A673 (cell line): Measurements from ENCODE around the gene SAMD13. TPM values are rescaled to one million over a fixed set of nuclear protein-coding genes. Genes with fewer than 3 reads are reported as not detected.

Experiments used
- BruUV-seq: library from RNA; stranded (reverse); fragments of 400-500 nt; replicated peaks from 2 replicates; lab custom pipeline; 2021; lab: Mats Ljungman, UMichigan
- CTCF ChIA-PET: fragments of 300-600 bp; sonication (Branson Sonifier 250); formaldehyde crosslinking; loops from one replicate; lab custom pipeline; 2022; ENCODE audit warnings: antibody characterized with exemption; lab: Charles Lee
- POLR2A ChIA-PET: fragments of 300-600 bp; sonication (Branson Sonifier 250); formaldehyde crosslinking; loops from one replicate; lab custom pipeline; 2022; ENCODE audit warnings: antibody characterized with exemption; ENCODE audit not compliant: low non-redundant PET; lab: Charles Lee
- DNase-seq: peaks from one replicate; pipeline ENCODE4 v3.0.0-alpha.2; 2015; ENCODE audit warnings: low spot score
- H3K27ac ChIP-seq: fragments of 200-600 bp; sonication (generic); 2 replicates; pipeline ENCODE4 v1.5.1; 2016; ENCODE audit warnings: mixed run types, low read depth, mild to moderate bottlenecking, mixed read lengths, antibody characterized with exemption, low read length; ENCODE audit not compliant: poor library complexity, severe bottlenecking
- H3K27me3 ChIP-seq: fragments of 200-600 bp; sonication (generic); replicated peaks from 2 replicates; pipeline ENCODE4 v1.6.1; 2017; ENCODE audit warnings: mixed run types, low read depth, mild to moderate bottlenecking, mixed read lengths, antibody characterized with exemption, low read length; ENCODE audit not compliant: insufficient read depth, poor library complexity
- H3K36me3 ChIP-seq: fragments of 200-600 bp; sonication (generic); 2 replicates; pipeline ENCODE4 v1.6.1; 2016; ENCODE audit warnings: mixed run types, mild to moderate bottlenecking, mixed read lengths, antibody characterized with exemption, low read length; ENCODE audit not compliant: insufficient read depth, poor library complexity, severe bottlenecking
- H3K4me1 ChIP-seq: fragments of 200-600 bp; sonication (generic); 2 replicates; pipeline ENCODE4 v1.6.1; 2017; ENCODE audit warnings: mixed run types, mild to moderate bottlenecking, mixed read lengths, antibody characterized with exemption, low read length; ENCODE audit not compliant: insufficient read depth, poor library complexity, severe bottlenecking
- H3K4me3 ChIP-seq: fragments of 200-600 bp; sonication (generic); 2 replicates; pipeline ENCODE4 v1.5.1; 2016; ENCODE audit warnings: low read depth, mixed run types, mild to moderate bottlenecking, mixed read lengths, low read length; ENCODE audit not compliant: poor library complexity, severe bottlenecking
- H3K9me3 ChIP-seq: fragments of 200-600 bp; sonication (generic); 2 replicates; pipeline ENCODE4 v1.6.1; 2016; ENCODE audit warnings: mixed run types, low read depth, mild to moderate bottlenecking, mixed read lengths, antibody characterized with exemption, low read length; ENCODE audit not compliant: poor library complexity, severe bottlenecking
- CTCF ChIP-seq: fragments of 300-800, 200-600 bp; sonication (generic); conservative IDR thresholded peaks from 2 replicates; pipeline ENCODE4 v1.5.1; 2017; ENCODE audit warnings: low read depth, mild to moderate bottlenecking, antibody characterized with exemption, low read length, moderate library complexity, mixed read lengths
- EZH2 ChIP-seq: fragments of 200-600 bp; sonication (generic); IDR thresholded peaks from 2 replicates; pipeline ENCODE4 v1.6.1; 2017; ENCODE audit warnings: borderline replicate concordance, low read depth, mild to moderate bottlenecking, mixed read lengths, antibody characterized with exemption, low read length; ENCODE audit not compliant: poor library complexity, severe bottlenecking
- intact Hi-C: fragments of 100-400 bp; cut with micrococcal nuclease; formaldehyde crosslinking; loops from one replicate; pipeline ENCODE4 v1.10.0; 2022; ENCODE audit not compliant: unreplicated experiment
- total RNA-seq: library from RNA; stranded (reverse); gene quantifications from 2 replicates; pipeline ENCODE4 v1.2.3, GENCODE V29; 2021

The SAMD13 gene
- total RNA-seq, 1 experiment from 2014 or later, result 1.2 TPM

- CTCF ChIA-PET, result no interaction called here
- POLR2A ChIA-PET, result no interaction called here
Observed at GRCh38 chr1:84398175-84399155, 97.0 kb downstream of the SAMD13 start, which contains the start of gene DNASE2B. DNASE2B (plus strand) TSS chr1:84398484; CDS start chr1:84398565, 81 bp downstream.

More at GRCh38 chr1:84398175-84399155, 97.0 kb downstream of the SAMD13 start, which contains the start of gene DNASE2B:
- no peaks in the 10 kb centered on the region for H3K9me3 ChIP-seq
- H3K4me1 ChIP-seq, result peaks cover 2% of the 10 kb centered on the region
- no TSS peak for BruUV-seq
- no peak for DNase-seq
- no peak within 1 kb of the TSS for H3K27ac ChIP-seq
- intact Hi-C loops, result no loop called here
- H3K4me3 ChIP-seq, result no peak within 1 kb of the TSS
- no peaks in the 10 kb centered on the region for H3K36me3 ChIP-seq
- TF ChIP-seq EZH2 (no peak), CTCF (no peak)
- no peaks in the 10 kb centered on the region for H3K27me3 ChIP-seq

Other genes with a start within 250 kb of the SAMD13 start
- gene PRKACB, start 157.4 kb upstream of the SAMD13 start, total RNA-seq, result 33.6 and 39.6 TPM in 2 replicates
- gene DNASE2B, start 96.8 kb downstream of the SAMD13 start, total RNA-seq, result not detected in 2 replicates
- 53.4 and 56.7 TPM in 2 replicates for gene RPF1, start 177.6 kb downstream of the SAMD13 start, total RNA-seq
- gene SPATA1, start 204.7 kb downstream of the SAMD13 start, total RNA-seq, result 0.95 and 1.3 TPM in 2 replicates
- 114 and 119 TPM in 2 replicates for gene GNG5, start 204.9 kb downstream of the SAMD13 start, total RNA-seq